Measurements from ENCODE around the gene CEP192. TPM values are rescaled to one million over a fixed set of nuclear protein-coding genes. Genes with fewer than 3 reads are reported as not detected.
"Not testable (repeated sequence)": the region's sequence is repeated elsewhere in the genome, so short reads cannot be mapped to it uniquely, and the experiment has no call there.

CEP192 gene
- polyA plus RNA-seq, 3 donors = 3.0 to 29.6 (median 3.7) TPM

DNA sequence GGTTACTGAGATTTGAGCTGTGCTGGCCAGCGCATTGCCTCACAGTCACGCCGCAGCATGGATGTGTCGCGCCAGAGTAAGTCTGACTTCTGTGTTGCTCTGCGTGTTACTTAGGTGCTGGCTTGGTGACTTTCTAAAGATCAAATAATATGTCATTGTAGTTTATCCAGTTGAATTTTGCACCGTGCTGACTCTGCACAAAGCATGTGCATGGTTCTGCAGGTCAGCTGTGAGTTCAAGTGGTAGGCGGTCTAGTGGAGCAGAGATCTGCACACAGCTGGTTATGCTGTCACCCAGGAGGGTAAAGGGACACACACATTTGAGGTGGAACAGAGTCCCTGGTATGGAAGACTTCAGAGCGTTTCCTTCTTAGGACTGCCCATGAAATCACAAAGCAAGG is 105.1 kb downstream of the CEP192 start:
- H2AFZ ChIP-seq (ENCODE audit: insufficient read depth, low read depth, low read length, poor library complexity, severe bottlenecking) = no peak overlapping the region
- H3K27ac Mint-ChIP-seq = no peak overlapping the region
- no peaks in the 10 kb centered on the region for H3K4me1 Mint-ChIP-seq
- no peak for DNase-seq
- WGBS (ENCODE audit: insufficient coverage) = 100% methylated on average over 6 of the region's 9 CpGs
- no peak overlapping the region for H3K4me3 Mint-ChIP-seq
- no peak overlapping the region for H3K27ac ChIP-seq (ENCODE audit: low read depth in 1 of 2, low read length in 2 of 2)
- no peak overlapping the region for H3K4me3 ChIP-seq (replicated peaks in 1 of 3; ENCODE audit: low read depth in 2 of 3, low read length in 3 of 3)
- H3K9me3 ChIP-seq (replicated peaks in 1 of 2; ENCODE audit: control insufficient read depth in 1 of 2, insufficient read depth in 1 of 2, low read length in 2 of 2) = no peaks in the 10 kb centered on the region
- H3K27me3 Mint-ChIP-seq (ENCODE audit: low read depth in 3 of 3) = no peaks in the 10 kb centered on the region
- H3K9me3 Mint-ChIP-seq = peaks cover 0 to 2% (median 0%) of the 10 kb centered on the region in 7 donors
- no peak overlapping the region for H3K9ac ChIP-seq (ENCODE audit: insufficient read depth, low read length, poor library complexity, severe bottlenecking)
- intact Hi-C loops (cut with micrococcal nuclease) = no loop called here
- H3K4me1 ChIP-seq (ENCODE audit: control insufficient read depth in 1 of 2, insufficient read depth in 2 of 2, low read length in 2 of 2) = no peaks in the 10 kb centered on the region
- H3K36me3 Mint-ChIP-seq = peaks cover 76 to 90% of the 10 kb centered on the region in 2 donors
- TF ChIP-seq, protein P1, sequence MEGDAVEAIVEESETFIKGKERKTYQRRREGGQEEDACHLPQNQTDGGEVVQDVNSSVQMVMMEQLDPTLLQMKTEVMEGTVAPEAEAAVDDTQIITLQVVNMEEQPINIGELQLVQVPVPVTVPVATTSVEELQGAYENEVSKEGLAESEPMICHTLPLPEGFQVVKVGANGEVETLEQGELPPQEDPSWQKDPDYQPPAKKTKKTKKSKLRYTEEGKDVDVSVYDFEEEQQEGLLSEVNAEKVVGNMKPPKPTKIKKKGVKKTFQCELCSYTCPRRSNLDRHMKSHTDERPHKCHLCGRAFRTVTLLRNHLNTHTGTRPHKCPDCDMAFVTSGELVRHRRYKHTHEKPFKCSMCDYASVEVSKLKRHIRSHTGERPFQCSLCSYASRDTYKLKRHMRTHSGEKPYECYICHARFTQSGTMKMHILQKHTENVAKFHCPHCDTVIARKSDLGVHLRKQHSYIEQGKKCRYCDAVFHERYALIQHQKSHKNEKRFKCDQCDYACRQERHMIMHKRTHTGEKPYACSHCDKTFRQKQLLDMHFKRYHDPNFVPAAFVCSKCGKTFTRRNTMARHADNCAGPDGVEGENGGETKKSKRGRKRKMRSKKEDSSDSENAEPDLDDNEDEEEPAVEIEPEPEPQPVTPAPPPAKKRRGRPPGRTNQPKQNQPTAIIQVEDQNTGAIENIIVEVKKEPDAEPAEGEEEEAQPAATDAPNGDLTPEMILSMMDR (IDR thresholded peaks at IDR 0.05) = no peak
- peaks cover 79% of the 10 kb centered on the region in 2 donors for H3K36me3 ChIP-seq (replicated peaks in 1 of 2; ENCODE audit: control insufficient read depth in 1 of 2, insufficient read depth in 2 of 2, low read length in 2 of 2)
- H3K27me3 ChIP-seq (ENCODE audit: control insufficient read depth in 2 of 2, insufficient read depth in 2 of 2, low read length in 2 of 2) = no peaks in the 10 kb centered on the region
- no peak overlapping the region for H3K4me2 ChIP-seq (replicated peaks; ENCODE audit: extremely low read depth, low read length, poor library complexity, severe bottlenecking)
- no peaks in the 10 kb centered on the region for H4K20me1 ChIP-seq (ENCODE audit: insufficient read depth, low read length)
- H3K79me2 ChIP-seq (ENCODE audit: insufficient read depth, low read length) = no peaks in the 10 kb centered on the region

DNA sequence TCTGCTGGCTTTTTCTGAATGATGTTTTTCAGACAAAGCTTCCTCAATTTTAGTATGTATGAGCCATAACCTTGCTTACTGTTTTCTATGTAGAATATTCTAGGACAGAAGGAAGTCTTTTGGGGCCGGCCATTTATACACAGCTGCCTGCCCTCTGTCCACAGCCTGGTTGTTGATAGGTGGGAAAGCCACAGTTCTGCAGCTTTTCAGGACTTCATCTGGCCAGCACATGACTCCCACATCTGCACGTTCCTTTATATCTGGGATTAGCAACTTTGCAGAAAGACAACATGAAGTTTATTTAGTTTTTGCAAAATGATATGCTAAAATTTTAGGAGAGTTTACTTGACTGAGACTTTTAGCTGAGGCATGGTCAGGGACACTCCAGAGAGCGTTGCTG is 105.6 kb downstream of the CEP192 start:
- H3K27me3 Mint-ChIP-seq (ENCODE audit: low read depth in 3 of 3) = no peaks in the 10 kb centered on the region
- Histone ChIP-seq H3K4me2 (replicated peaks; ENCODE audit: extremely low read depth, low read length, poor library complexity, severe bottlenecking) (no peak overlapping the region), H3K36me3 (replicated peaks in 1 of 2; ENCODE audit: control insufficient read depth in 1 of 2, insufficient read depth in 2 of 2, low read length in 2 of 2) (peaks cover 80 to 81% of the 10 kb centered on the region in 2 donors), H3K4me1 (ENCODE audit: control insufficient read depth in 1 of 2, insufficient read depth in 2 of 2, low read length in 2 of 2) (no peaks in the 10 kb centered on the region), H3K4me3 (replicated peaks in 1 of 3; ENCODE audit: low read depth in 2 of 3, low read length in 3 of 3) (no peak overlapping the region), H4K20me1 (ENCODE audit: insufficient read depth, low read length) (no peaks in the 10 kb centered on the region), H3K9me3 (replicated peaks in 1 of 2; ENCODE audit: control insufficient read depth in 1 of 2, insufficient read depth in 1 of 2, low read length in 2 of 2) (no peaks in the 10 kb centered on the region), H3K9ac (ENCODE audit: insufficient read depth, low read length, poor library complexity, severe bottlenecking) (no peak overlapping the region), H3K79me2 (ENCODE audit: insufficient read depth, low read length) (no peaks in the 10 kb centered on the region), H2AFZ (ENCODE audit: insufficient read depth, low read depth, low read length, poor library complexity, severe bottlenecking) (no peak overlapping the region), H3K27ac (ENCODE audit: low read depth in 1 of 2, low read length in 2 of 2) (no peak overlapping the region), H3K27me3 (ENCODE audit: control insufficient read depth in 2 of 2, insufficient read depth in 2 of 2, low read length in 2 of 2) (no peaks in the 10 kb centered on the region)
- peaks cover 0 to 2% (median 0%) of the 10 kb centered on the region in 7 donors for H3K9me3 Mint-ChIP-seq
- WGBS (ENCODE audit: insufficient coverage) = 100% methylated on average over 1 of the region's 3 CpGs
- no peak for DNase-seq
- TF ChIP-seq, protein P1 (IDR thresholded peaks at IDR 0.05) = no peak
- H3K36me3 Mint-ChIP-seq = peaks cover 78 to 93% of the 10 kb centered on the region in 2 donors
- H3K4me3 Mint-ChIP-seq = no peak overlapping the region
- H3K4me1 Mint-ChIP-seq = no peaks in the 10 kb centered on the region
- intact Hi-C loops (cut with micrococcal nuclease) = no loop called here
- H3K27ac Mint-ChIP-seq = no peak overlapping the region

DNA sequence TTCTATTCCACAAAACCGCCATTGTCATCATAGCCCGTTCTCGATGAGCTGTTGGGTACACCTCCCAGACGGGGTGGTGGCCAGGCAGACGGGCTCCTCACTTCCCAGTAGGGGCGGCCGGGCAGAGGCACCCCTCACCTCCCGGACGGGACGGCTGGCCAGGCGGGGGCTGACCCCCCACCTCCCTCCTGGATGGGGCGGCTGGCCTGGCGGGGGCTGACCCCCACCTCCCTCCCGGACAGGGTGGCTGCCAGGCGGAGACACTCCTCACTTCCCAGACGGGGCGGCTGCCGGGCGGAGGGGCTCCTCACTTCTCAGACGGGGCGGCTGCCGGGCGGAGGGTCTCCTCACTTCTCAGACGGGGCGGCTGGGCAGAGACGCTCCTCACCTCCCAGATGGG is 106.9 kb downstream of the CEP192 start:
- H3K4me2 ChIP-seq (replicated peaks; ENCODE audit: extremely low read depth, low read length, poor library complexity, severe bottlenecking); H3K27me3 Mint-ChIP-seq (ENCODE audit: low read depth in 3 of 3); H3K27ac ChIP-seq (ENCODE audit: low read depth in 1 of 2, low read length in 2 of 2); H3K27me3 ChIP-seq (ENCODE audit: control insufficient read depth in 2 of 2, insufficient read depth in 2 of 2, low read length in 2 of 2); H4K20me1 ChIP-seq (ENCODE audit: insufficient read depth, low read length); H3K4me1 Mint-ChIP-seq; H3K4me3 ChIP-seq (replicated peaks in 1 of 3; ENCODE audit: low read depth in 2 of 3, low read length in 3 of 3); H2AFZ ChIP-seq (ENCODE audit: insufficient read depth, low read depth, low read length, poor library complexity, severe bottlenecking); H3K4me3 Mint-ChIP-seq; H3K9ac ChIP-seq (ENCODE audit: insufficient read depth, low read length, poor library complexity, severe bottlenecking); H3K4me1 ChIP-seq (ENCODE audit: control insufficient read depth in 1 of 2, insufficient read depth in 2 of 2, low read length in 2 of 2); H3K9me3 Mint-ChIP-seq; H3K9me3 ChIP-seq (replicated peaks in 1 of 2; ENCODE audit: control insufficient read depth in 1 of 2, insufficient read depth in 1 of 2, low read length in 2 of 2); H3K79me2 ChIP-seq (ENCODE audit: insufficient read depth, low read length); intact Hi-C loops (cut with micrococcal nuclease); DNase-seq: not testable (repeated sequence)
- no CpG with 5 or more reads among the region's 26 CpGs for WGBS (ENCODE audit: insufficient coverage)
- H3K36me3 Mint-ChIP-seq = peaks cover 84 to 97% of the 10 kb centered on the region in 2 donors
- H3K27ac Mint-ChIP-seq = peak overlapping the region in 1 of 7 donors; percentile 61
- peaks cover 82 to 83% of the 10 kb centered on the region in 2 donors for H3K36me3 ChIP-seq (replicated peaks in 1 of 2; ENCODE audit: control insufficient read depth in 1 of 2, insufficient read depth in 2 of 2, low read length in 2 of 2)
